ENCODE measurements around the gene FOXJ1. TPM values are rescaled to one million over a fixed set of nuclear protein-coding genes. Genes with fewer than 3 reads are reported as not detected.

FOXJ1 gene
- total and polyA plus RNA-seq, 3 experiments from 2014 or later, result 0.64 to 0.94 (median 0.68) TPM

GRCh38 chr17:76182016-76182764, 41.1 kb upstream of the FOXJ1 start:
- ChIA-PET POLR2A (interaction anchor here (0.6 to 2.1 kb wide), 9 partner anchors 9 to 1948 kb away, joined by 3 to 5 read pairs (median 3); partner anchors contain the start of gene UBALD2), CTCF (interaction anchor here (0.6 to 10.1 kb wide), 26 partner anchors 8 to 168 kb away, joined by 3 to 119 read pairs (median 5); partner anchors contain the start of genes FOXJ1 and UBALD2)
- Mint-ChIP-seq H3K4me1 (peaks cover 42 to 66% (median 49%) of the 10 kb centered on the region in 3 donors), H3K9me3 (no peaks in the 10 kb centered on the region), H3K36me3 (no peaks in the 10 kb centered on the region), H3K4me3 (peak overlapping the region; percentile 14 to 73 (median 49)), H3K27ac (peak overlapping the region; percentile 88 to 96 (median 92)), H3K27me3 (no peaks in the 10 kb centered on the region)
- DNase-seq, result peak; percentile 84 to 94 (median 85)
- peaks cover 70% of the 10 kb centered on the region for H3K4me1 ChIP-seq (ENCODE audit: insufficient read depth, low read length)
- no peak overlapping the region for H3K27ac ChIP-seq (ENCODE audit: low read depth, low read length)
- no peaks in the 10 kb centered on the region for H3K36me3 ChIP-seq (ENCODE audit: insufficient read depth, low read length)
- peak overlapping the region; percentile 38 for H3K4me3 ChIP-seq (ENCODE audit: low read length)
- H3K9me3 ChIP-seq (ENCODE audit: low read length), result no peaks in the 10 kb centered on the region
- H3K27me3 ChIP-seq (ENCODE audit: insufficient read depth, low read length, poor library complexity, severe bottlenecking), result no peaks in the 10 kb centered on the region

- Histone ChIP-seq H3K9me3 (ENCODE audit: low read length) (no peaks in the 10 kb centered on the region), H3K27me3 (ENCODE audit: insufficient read depth, low read length, poor library complexity, severe bottlenecking) (no peaks in the 10 kb centered on the region), H3K27ac (ENCODE audit: low read depth, low read length) (peak overlapping the region; percentile 28), H3K36me3 (ENCODE audit: insufficient read depth, low read length) (no peaks in the 10 kb centered on the region), H3K4me1 (ENCODE audit: insufficient read depth, low read length) (peaks cover 77% of the 10 kb centered on the region), H3K4me3 (ENCODE audit: low read length) (peak overlapping the region; percentile 21)
- H3K4me1 Mint-ChIP-seq, result peaks cover 34 to 57% (median 52%) of the 10 kb centered on the region in 3 donors
- H3K9me3 Mint-ChIP-seq, result no peaks in the 10 kb centered on the region
- H3K27me3 Mint-ChIP-seq, result no peaks in the 10 kb centered on the region
- DNase-seq, result peak in 3 of 5 donors; percentile 49 to 76 (median 55)
- peaks cover 0 to 4% (median 0%) of the 10 kb centered on the region in 3 donors for H3K36me3 Mint-ChIP-seq
- ChIA-PET POLR2A (interaction anchor here (0.6 to 1.8 kb wide), 13 partner anchors 12 to 771 kb away, joined by 3 to 15 read pairs (median 5); partner anchors contain the start of genes FOXJ1 and UBALD2), CTCF (interaction anchor here (0.6 to 10.1 kb wide), 35 partner anchors 11 to 170 kb away, joined by 3 to 119 read pairs (median 5); partner anchors contain the start of genes FOXJ1, RNF157 and UBALD2)
- peak overlapping the region; percentile 8 to 57 (median 45) for H3K4me3 Mint-ChIP-seq
- peak overlapping the region; percentile 83 to 95 (median 90) for H3K27ac Mint-ChIP-seq
These were observed 38.7 kb upstream of the FOXJ1 start for GRCh38 chr17:76179496-76180467.

GRCh38 chr17:76178124-76178523, 37.1 kb upstream of the FOXJ1 start:
- Histone ChIP-seq H3K27ac (ENCODE audit: low read depth, low read length) (no peak overlapping the region), H3K36me3 (ENCODE audit: insufficient read depth, low read length) (no peaks in the 10 kb centered on the region), H3K4me1 (ENCODE audit: insufficient read depth, low read length) (peaks cover 67% of the 10 kb centered on the region), H3K27me3 (ENCODE audit: insufficient read depth, low read length, poor library complexity, severe bottlenecking) (no peaks in the 10 kb centered on the region), H3K4me3 (ENCODE audit: low read length) (no peak overlapping the region), H3K9me3 (ENCODE audit: low read length) (no peaks in the 10 kb centered on the region)
- no peak for DNase-seq
- Mint-ChIP-seq H3K36me3 (peaks cover 0 to 4% (median 0%) of the 10 kb centered on the region in 3 donors), H3K4me3 (no peak overlapping the region), H3K4me1 (peaks cover 30 to 50% (median 47%) of the 10 kb centered on the region in 3 donors), H3K27me3 (no peaks in the 10 kb centered on the region), H3K9me3 (no peaks in the 10 kb centered on the region), H3K27ac (peak overlapping the region in 6 of 8 donors; percentile 54 to 88 (median 62))
- ChIA-PET POLR2A (interaction anchor here (0.7 to 1.0 kb wide), 2 partner anchors 94 to 101 kb away, joined by 3 read pairs; no protein-coding TSS in a partner anchor), CTCF (interaction anchor here (1.1 to 10.1 kb wide), 12 partner anchors 11 to 164 kb away, joined by 3 to 119 read pairs (median 6); partner anchors contain the start of genes EXOC7 and FOXJ1)

GRCh38 chr17:76176701-76177574, 35.9 kb upstream of the FOXJ1 start:
- Mint-ChIP-seq H3K27me3 (no peaks in the 10 kb centered on the region), H3K9me3 (no peaks in the 10 kb centered on the region), H3K4me3 (no peak overlapping the region), H3K27ac (peak overlapping the region in 4 of 8 donors; percentile 7 to 76 (median 44)), H3K4me1 (peaks cover 24 to 45% (median 41%) of the 10 kb centered on the region in 3 donors), H3K36me3 (peaks cover 0 to 4% (median 3%) of the 10 kb centered on the region in 3 donors)
- no peaks in the 10 kb centered on the region for H3K36me3 ChIP-seq (ENCODE audit: insufficient read depth, low read length)
- CTCF ChIA-PET, result interaction anchor here (1.3 to 10.1 kb wide), 5 partner anchors 10 to 280 kb away, joined by 3 to 119 read pairs (median 5); partner anchors contain the start of genes FOXJ1 and TRIM65
- H3K9me3 ChIP-seq (ENCODE audit: low read length), result no peaks in the 10 kb centered on the region
- H3K27ac ChIP-seq (ENCODE audit: low read depth, low read length), result no peak overlapping the region
- peaks cover 60% of the 10 kb centered on the region for H3K4me1 ChIP-seq (ENCODE audit: insufficient read depth, low read length)
- no peaks in the 10 kb centered on the region for H3K27me3 ChIP-seq (ENCODE audit: insufficient read depth, low read length, poor library complexity, severe bottlenecking)
- H3K4me3 ChIP-seq (ENCODE audit: low read length), result no peak overlapping the region
- POLR2A ChIA-PET, result no interaction called here
- no peak for DNase-seq

GRCh38 chr17:76174037-76174436, 33.0 kb upstream of the FOXJ1 start:
- no peak for DNase-seq
- Mint-ChIP-seq H3K27ac (peak overlapping the region in 2 of 8 donors; percentile 23 to 29), H3K9me3 (no peaks in the 10 kb centered on the region), H3K36me3 (peaks cover 0 to 11% (median 5%) of the 10 kb centered on the region in 3 donors), H3K4me3 (no peak overlapping the region), H3K4me1 (peaks cover 5 to 17% (median 16%) of the 10 kb centered on the region in 3 donors), H3K27me3 (no peaks in the 10 kb centered on the region)
- Histone ChIP-seq H3K4me1 (ENCODE audit: insufficient read depth, low read length) (peaks cover 33% of the 10 kb centered on the region), H3K36me3 (ENCODE audit: insufficient read depth, low read length) (no peaks in the 10 kb centered on the region), H3K4me3 (ENCODE audit: low read length) (no peak overlapping the region), H3K9me3 (ENCODE audit: low read length) (no peaks in the 10 kb centered on the region), H3K27me3 (ENCODE audit: insufficient read depth, low read length, poor library complexity, severe bottlenecking) (no peaks in the 10 kb centered on the region), H3K27ac (ENCODE audit: low read depth, low read length) (no peak overlapping the region)
- POLR2A ChIA-PET, result interaction anchor here (1.0 to 1.3 kb wide), 2 partner anchors 8 to 96 kb away, joined by 3 to 4 read pairs; no protein-coding TSS in a partner anchor
- CTCF ChIA-PET, result interaction anchor here (0.8 to 1.4 kb wide), 5 partner anchors 8 to 373 kb away, joined by 3 to 9 read pairs (median 5); no protein-coding TSS in a partner anchor

- no peak for DNase-seq
- peaks cover 2 to 12% (median 10%) of the 10 kb centered on the region in 3 donors for H3K4me1 Mint-ChIP-seq
- H3K9me3 ChIP-seq (ENCODE audit: low read length), result no peaks in the 10 kb centered on the region
- POLR2A ChIA-PET, result interaction anchor here (1.0 to 1.3 kb wide), 2 partner anchors 8 to 96 kb away, joined by 3 to 4 read pairs; no protein-coding TSS in a partner anchor
- H3K4me3 Mint-ChIP-seq, result no peak overlapping the region
- H3K4me3 ChIP-seq (ENCODE audit: low read length), result no peak overlapping the region
- peaks cover 0 to 16% (median 6%) of the 10 kb centered on the region in 3 donors for H3K36me3 Mint-ChIP-seq
- no peak overlapping the region for H3K27ac ChIP-seq (ENCODE audit: low read depth, low read length)
- peaks cover 28% of the 10 kb centered on the region for H3K4me1 ChIP-seq (ENCODE audit: insufficient read depth, low read length)
- H3K36me3 ChIP-seq (ENCODE audit: insufficient read depth, low read length), result no peaks in the 10 kb centered on the region
- no peaks in the 10 kb centered on the region for H3K9me3 Mint-ChIP-seq
- H3K27me3 ChIP-seq (ENCODE audit: insufficient read depth, low read length, poor library complexity, severe bottlenecking), result no peaks in the 10 kb centered on the region
- no peaks in the 10 kb centered on the region for H3K27me3 Mint-ChIP-seq
- CTCF ChIA-PET, result interaction anchor here (0.8 to 1.4 kb wide), 6 partner anchors 8 to 373 kb away, joined by 3 to 9 read pairs (median 4); no protein-coding TSS in a partner anchor
- peak overlapping the region in 1 of 8 donors; percentile 23 for H3K27ac Mint-ChIP-seq
These were observed 32.4 kb upstream of the FOXJ1 start for GRCh38 chr17:76173474-76173873.

Data from CD8-positive, alpha-beta memory T cell (primary cell).